Thyroid gland (tissue), 4 donors: ENCODE data around the gene SEM1.

Source experiments
- CTCF ChIP-seq, 6 experiments: fragments of 200-600 bp in 3 of 6; fragments of 450-650 bp in 3 of 6; sonication (generic) in 3 of 6; IDR thresholded peaks; one replicate each; pipeline ENCODE4 v1.5.1; 2016 to 2019; ENCODE audit warnings: antibody characterized with exemption in 6 of 6, mild to moderate bottlenecking in 2 of 6, inconsistent platforms in 1 of 6, moderate library complexity in 1 of 6
- POLR2A ChIP-seq, 2 donors: fragments of 450-650 bp; IDR thresholded peaks; one replicate each; pipeline ENCODE4 v1.6.1; 2017; ENCODE audit warnings: antibody characterized with exemption in 2 of 2, mild to moderate bottlenecking in 2 of 2, moderate library complexity in 1 of 2

- TF ChIP-seq CTCF (IDR thresholded peaks at IDR 0.05) = no peak
- no peak for TF ChIP-seq POLR2A (IDR thresholded peaks at IDR 0.05)
Measured at GRCh38 chr7:96686305-96686704, 23.3 kb downstream of the SEM1 start.
